Transverse colon (tissue), 4 donors: ENCODE data around the gene GDF2. TPM values are rescaled to one million over a fixed set of nuclear protein-coding genes. Genes with fewer than 3 reads are reported as not detected.

Experiments
- DNase-seq: peaks from one replicate; pipeline ENCODE4 v3.0.0-alpha.2; 2019
- H3K27ac ChIP-seq, 4 donors: fragments of 200-600 bp; sonication (generic); 2 replicates each; pipeline ENCODE4 v1.5.1; 2016 to 2018; ENCODE audit warnings: inconsistent platforms in 4 of 4
- H3K27me3 ChIP-seq: fragments of 200-600 bp; sonication (generic); 2 replicates; pipeline ENCODE4 v1.5.1; 2017; ENCODE audit warnings: inconsistent platforms
- H3K36me3 ChIP-seq, 4 donors: fragments of 200-600 bp; sonication (generic); 2 replicates each; pipeline ENCODE4 v1.5.1; 2017 to 2019; ENCODE audit warnings: inconsistent platforms in 4 of 4
- H3K4me1 ChIP-seq, 4 donors: fragments of 200-600 bp; sonication (generic); 2 replicates each; pipeline ENCODE4 v1.5.1; 2017 to 2020; ENCODE audit warnings: inconsistent platforms in 4 of 4
- H3K4me3 ChIP-seq, 4 donors: fragments of 200-600 bp; sonication (generic); 1 replicate in 1 of 4; 2 replicates in 3 of 4; pipeline versions ENCODE4 v1.5.1 to v1.6.1; 2017 to 2019; ENCODE audit warnings: inconsistent platforms in 4 of 4
- H3K9me3 ChIP-seq, 2 donors: fragments of 200-600 bp; sonication (generic); 2 replicates each; pipeline ENCODE4 v1.5.1; 2017 to 2019; ENCODE audit warnings: inconsistent platforms in 2 of 2
- CTCF ChIP-seq, 5 experiments: fragments of 200-600 bp in 3 of 5; fragments of 450-650 bp in 2 of 5; sonication (generic) in 3 of 5; IDR thresholded peaks; 1 replicate in 2 of 5; 2 replicates in 3 of 5; pipeline ENCODE4 v1.5.1; 2016 to 2017; ENCODE audit warnings: antibody characterized with exemption in 5 of 5, inconsistent platforms in 3 of 5, mild to moderate bottlenecking in 2 of 5, moderate library complexity in 1 of 5
- EP300 ChIP-seq: sonication (generic); formaldehyde crosslinking; IDR thresholded peaks from one replicate; pipeline ENCODE4 v1.6.1; 2017; ENCODE audit warnings: antibody characterized with exemption, low read depth
- POLR2A ChIP-seq: fragments of 450-650 bp; IDR thresholded peaks from one replicate; pipeline ENCODE4 v1.6.1; 2016; ENCODE audit warnings: antibody characterized with exemption, mild to moderate bottlenecking, moderate library complexity
- POLR2AphosphoS5 ChIP-seq, 3 donors: sonication (generic); formaldehyde crosslinking; IDR thresholded peaks; one replicate each; pipeline ENCODE4 v1.6.1; 2016; ENCODE audit warnings: antibody characterized with exemption in 3 of 3
- WGBS, 2 donors: methylation state at CpG; one replicate each; pipeline ENCODE4 v1.1.5; 2018; ENCODE audit warnings: low coverage in 1 of 2; 5-methylcytosine and 5-hydroxymethylcytosine counted together
- in situ Hi-C, 4 donors: fragments of 200-750 bp; cut with MboI; loops; one replicate each; pipeline versions ENCODE4 v1.15.0 to v1.15.1; 2017; ENCODE audit warnings: low sequenced_read_pairs in 3 of 4, low pct_ligation_motif_present in 1 of 4, low pct_unique_long_range_greater_than_20kb in 1 of 4
- intact Hi-C: fragments of 100-400 bp; cut with DNase I; formaldehyde crosslinking; loops from one replicate; pipeline ENCODE4 v1.15.1; 2023; ENCODE audit warnings: low total_unique reads
- total RNA-seq, 4 donors: library from RNA; depleted of rRNA; stranded (reverse); fragments of >200 nt; gene quantifications; one replicate each; pipeline ENCODE4 v1.1.0, GENCODE V29; 2016

Gene GDF2
- total RNA-seq, 4 donors from 2014 or later: not detected

- Histone ChIP-seq H3K36me3 (no peaks in the 10 kb centered on the region), H3K27ac (no peak overlapping the region), H3K9me3 (no peaks in the 10 kb centered on the region), H3K27me3 (no peaks in the 10 kb centered on the region), H3K4me3 (no peak overlapping the region), H3K4me1 (no peaks in the 10 kb centered on the region)
- TF ChIP-seq CTCF (IDR thresholded peaks at IDR 0.05) (no peak), POLR2AphosphoS5 (IDR thresholded peaks at IDR 0.05) (no peak), POLR2A (no peak), EP300 (no peak)
- intact Hi-C loops (no loop called here), in situ Hi-C loops (no loop called here)
- DNase-seq: no peak
- 65% methylated on average over 13 of the region's 13 CpGs; no CpG with 5 or more reads in 1 of the 2 donors for WGBS, 2 donors
These were observed 24.5 kb downstream of the GDF2 start for GRCh38 chr10:47346581-47347302.

- no peaks in the 10 kb centered on the region for H3K9me3 ChIP-seq
- WGBS, 2 donors: 78 to 100% methylated on average over 1 to 4 of the region's 4 CpGs
- H3K27me3 ChIP-seq: no peaks in the 10 kb centered on the region
- no peaks in the 10 kb centered on the region for H3K36me3 ChIP-seq
- intact Hi-C loops: no loop called here
- no peak for TF ChIP-seq CTCF (IDR thresholded peaks at IDR 0.05)
- TF ChIP-seq POLR2AphosphoS5 (IDR thresholded peaks at IDR 0.05): no peak
- TF ChIP-seq EP300: no peak
- TF ChIP-seq POLR2A: no peak
- DNase-seq: no peak
- H3K27ac ChIP-seq: no peak overlapping the region
- H3K4me1 ChIP-seq: no peaks in the 10 kb centered on the region
- no peak overlapping the region for H3K4me3 ChIP-seq
- in situ Hi-C loops: no loop called here
These were observed 25.0 kb downstream of the GDF2 start for GRCh38 chr10:47347303-47347675.

- intact Hi-C loops (no loop called here), in situ Hi-C loops (no loop called here)
- DNase-seq: no peak
- Histone ChIP-seq H3K36me3 (no peaks in the 10 kb centered on the region), H3K4me1 (no peaks in the 10 kb centered on the region), H3K9me3 (no peaks in the 10 kb centered on the region), H3K27ac (no peak within 1 kb of the TSS), H3K27me3 (no peaks in the 10 kb centered on the region), H3K4me3 (no peak within 1 kb of the TSS)
- 79% methylated on average over 5 of the region's 5 CpGs; no CpG with 5 or more reads in 1 of the 2 donors for WGBS, 2 donors
- no peak for TF ChIP-seq POLR2A
- no peak for TF ChIP-seq EP300
- no peak for TF ChIP-seq POLR2AphosphoS5 (IDR thresholded peaks at IDR 0.05)
- no peak for TF ChIP-seq CTCF (IDR thresholded peaks at IDR 0.05)
These were observed 25.9 kb downstream of the GDF2 start, which contains the start of gene RBP3 for GRCh38 chr10:47348138-47348651. Gene RBP3 (plus strand): TSS chr10:47348363. CDS start chr10:47348485, 122 bp downstream.

GRCh38 chr10:47348661-47349470 lies 26.6 kb downstream of the GDF2 start:
- no peak overlapping the region for H3K4me3 ChIP-seq
- DNase-seq: no peak
- H3K4me1 ChIP-seq: no peaks in the 10 kb centered on the region
- in situ Hi-C loops (no loop called here), intact Hi-C loops (no loop called here)
- H3K36me3 ChIP-seq: no peaks in the 10 kb centered on the region
- no peaks in the 10 kb centered on the region for H3K9me3 ChIP-seq
- no peak overlapping the region for H3K27ac ChIP-seq
- 89% methylated on average over 35 of the region's 36 CpGs; no CpG with 5 or more reads in 1 of the 2 donors for WGBS, 2 donors
- H3K27me3 ChIP-seq: no peaks in the 10 kb centered on the region
- TF ChIP-seq EP300 (no peak), POLR2A (no peak), POLR2AphosphoS5 (IDR thresholded peaks at IDR 0.05) (no peak), CTCF (IDR thresholded peaks at IDR 0.05) (no peak)
